LNCaP clone FGC (cell line): ENCODE results near the gene TNNT3.

ENCODE experiments used
- DNase-seq: peaks from one replicate; pipeline ENCODE4 v3.0.0-alpha.2; 2011; ENCODE audit warnings: low read depth
- H3K4me3 ChIP-seq: 2 replicates; pipeline ENCODE4 v1.5.1; 2011; ENCODE audit warnings: mild to moderate bottlenecking, low read depth, low read length, control low read depth
- CTCF ChIP-seq: IDR thresholded peaks from 2 replicates; pipeline ENCODE4 v1.5.1; 2012; ENCODE audit warnings: mild to moderate bottlenecking; ENCODE audit not compliant: control insufficient read depth, insufficient read depth; ENCODE audit errors: extremely low read depth

Gene TNNT3

GRCh38 chr11:1922481-1923081 is 3.1 kb downstream of the TNNT3 start:
- no peak for DNase-seq
- TF ChIP-seq CTCF: no peak
- H3K4me3 ChIP-seq: no peak overlapping the region

DNA sequence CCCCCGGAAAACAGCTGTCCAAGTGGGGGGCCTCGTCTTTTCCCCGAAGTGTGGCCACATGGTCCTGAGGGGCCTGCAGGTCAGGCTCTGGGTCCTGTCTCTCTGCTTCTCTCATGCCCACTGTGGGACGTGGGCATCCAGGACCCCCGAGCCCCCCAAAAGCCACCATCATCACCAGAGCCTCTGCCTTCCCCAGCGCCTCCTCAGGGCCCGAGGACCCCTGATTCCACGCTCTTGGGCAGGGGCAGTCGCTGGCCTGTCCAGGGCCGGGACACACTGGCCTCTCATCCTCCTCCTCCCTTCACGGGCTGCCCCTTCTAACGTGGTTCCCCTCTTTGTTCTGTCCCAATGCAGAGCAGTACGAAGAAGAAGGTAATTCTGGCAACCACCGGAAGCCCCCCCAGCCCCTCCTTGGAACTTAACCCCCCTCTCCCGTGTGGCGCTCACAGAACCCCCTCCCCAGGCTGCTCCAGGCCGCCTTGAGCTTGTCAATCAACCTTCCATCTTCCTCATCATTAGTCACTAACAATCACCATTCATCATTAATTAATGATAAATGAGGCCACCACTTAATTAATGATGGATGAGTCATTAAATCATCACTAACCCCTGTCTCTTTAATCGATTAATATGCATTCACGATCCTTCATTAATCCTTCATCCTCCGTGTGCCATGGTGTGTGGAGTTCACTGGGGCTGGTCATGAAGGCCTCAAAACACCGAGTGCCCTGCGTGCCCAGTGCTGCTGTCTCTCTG is 3.9 kb downstream of the TNNT3 start:
- TF ChIP-seq CTCF: no peak
- no peak for DNase-seq
- H3K4me3 ChIP-seq: no peak overlapping the region

DNA sequence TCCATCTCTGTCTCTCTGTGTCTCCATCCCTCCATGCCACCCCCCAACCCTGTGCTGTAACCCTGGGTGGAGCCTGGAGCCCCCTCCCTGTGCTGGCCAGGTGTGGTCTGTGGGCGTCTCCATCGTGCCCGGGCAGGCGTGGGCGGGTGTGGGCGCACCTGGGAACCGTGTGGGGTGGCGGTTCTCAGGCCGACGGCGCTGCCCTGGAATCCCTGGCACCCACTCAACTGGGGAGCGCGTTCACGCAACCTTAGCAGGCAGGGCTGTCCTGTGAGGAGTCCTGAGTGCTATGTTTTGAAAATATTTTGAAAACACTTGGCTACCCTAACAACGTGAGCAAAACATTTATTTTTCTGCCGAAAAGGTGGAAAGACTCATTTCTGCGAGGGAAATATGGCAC is 4.7 kb downstream of the TNNT3 start:
- no peak overlapping the region for H3K4me3 ChIP-seq
- no peak for TF ChIP-seq CTCF
- DNase-seq: no peak

GRCh38 chr11:1924646-1925372 is 5.3 kb downstream of the TNNT3 start:
- no peak overlapping the region for H3K4me3 ChIP-seq
- DNase-seq: no peak
- no peak for TF ChIP-seq CTCF

- no peak overlapping the region for H3K4me3 ChIP-seq
- no peak for DNase-seq
These were observed 6.1 kb downstream of the TNNT3 start for GRCh38 chr11:1925373-1926155.

More at GRCh38 chr11:1925373-1926155, 6.1 kb downstream of the TNNT3 start:
- no peak for TF ChIP-seq CTCF
